Panc1 (cell line): ENCODE results near the gene LDHA. TPM values are rescaled to one million over a fixed set of nuclear protein-coding genes. Genes with fewer than 3 reads are reported as not detected.

Experiments
- ATAC-seq: fragments of 200-7000 bp; cut with Tn5 transposase; 2 replicates; pipeline ENCODE4 v1.9.1; 2020; ENCODE audit warnings: mild to moderate bottlenecking, moderate library complexity
- BruUV-seq: library from RNA; stranded (reverse); fragments of 400-500 nt; replicated peaks from 2 replicates; lab custom pipeline; 2021; lab: Mats Ljungman, UMichigan
- CTCF ChIA-PET: fragments of 300-600 bp; sonication (Branson Sonifier 250); formaldehyde crosslinking; loops from one replicate; lab custom pipeline; 2022; ENCODE audit warnings: antibody characterized with exemption; lab: Charles Lee
- POLR2A ChIA-PET: fragments of 300-600 bp; sonication (Branson Sonifier 250); formaldehyde crosslinking; loops from one replicate; lab custom pipeline; 2022; ENCODE audit warnings: antibody characterized with exemption; lab: Charles Lee
- DNase-seq: peaks from one replicate; pipeline ENCODE4 v3.0.0-alpha.2; 2010; ENCODE audit warnings: low read depth, low spot score
- H3K27ac ChIP-seq: 2 replicates; pipeline ENCODE4 v1.5.1; 2011; ENCODE audit warnings: mild to moderate bottlenecking, low read length, inconsistent platforms
- H3K27me3 ChIP-seq: fragments of 200-500 bp; sonication (Bioruptor generic); 2 replicates; pipeline ENCODE4 v1.6.0; 2014; ENCODE audit warnings: low read length, inconsistent platforms; ENCODE audit not compliant: control insufficient read depth, insufficient read depth
- H3K36me3 ChIP-seq: fragments of 200-500 bp; sonication (Bioruptor generic); 2 replicates; pipeline ENCODE4 v1.5.1; 2014; ENCODE audit warnings: inconsistent platforms, mild to moderate bottlenecking, low read length, moderate library complexity; ENCODE audit not compliant: control insufficient read depth, insufficient read depth
- H3K4me1 ChIP-seq: 2 replicates; pipeline ENCODE4 v1.5.1; 2011; ENCODE audit warnings: inconsistent platforms, mild to moderate bottlenecking, low read length, moderate library complexity; ENCODE audit not compliant: control insufficient read depth, insufficient read depth
- H3K4me3 ChIP-seq, 2 experiments: 2 replicates each; pipeline ENCODE4 v1.5.1; 2011 to 2012; ENCODE audit warnings: low read depth in 2 of 2, low read length in 2 of 2, mild to moderate bottlenecking in 2 of 2, inconsistent platforms in 1 of 2, moderate library complexity in 1 of 2
- H3K9me3 ChIP-seq: fragments of 200-500 bp; sonication (Bioruptor generic); 2 replicates; pipeline ENCODE4 v1.5.1; 2014; ENCODE audit warnings: low read depth, mild to moderate bottlenecking, inconsistent platforms, low read length, moderate library complexity; ENCODE audit not compliant: control insufficient read depth, insufficient read depth
- CTCF ChIP-seq: fragments of 450-650 bp; IDR thresholded peaks from 2 replicates; pipeline ENCODE4 v1.5.1; 2017; ENCODE audit warnings: mild to moderate bottlenecking
- POLR2AphosphoS5 ChIP-seq: IDR thresholded peaks from 2 replicates; pipeline ENCODE4 v1.6.1; 2012; ENCODE audit warnings: mild to moderate bottlenecking, low read depth, low read length, moderate library complexity
- REST ChIP-seq, 2 experiments: IDR thresholded peaks; 2 replicates each; pipeline ENCODE4 v1.6.1; 2011 to 2012; ENCODE audit warnings: low read depth in 2 of 2, control low read depth in 1 of 2, low read length in 1 of 2, mild to moderate bottlenecking in 1 of 2, moderate library complexity in 1 of 2; ENCODE audit not compliant: insufficient read depth in 1 of 2
- SIN3A ChIP-seq: IDR thresholded peaks from 2 replicates; pipeline ENCODE4 v1.6.1; 2012; ENCODE audit warnings: low read depth, mild to moderate bottlenecking, low read length, moderate library complexity, borderline replicate concordance; ENCODE audit not compliant: insufficient read depth
- TCF7L2 ChIP-seq: IDR thresholded peaks from 2 replicates; pipeline ENCODE4 v1.6.1; 2011; ENCODE audit warnings: mild to moderate bottlenecking, low read depth, low read length, inconsistent platforms
- in situ Hi-C: cut with HindIII; loops from 2 replicates; pipeline ENCODE4 v1.10.0; 2016; ENCODE audit warnings: low sequenced_read_pairs, low pct_unique_long_range_greater_than_20kb
- intact Hi-C: fragments of 100-400 bp; cut with micrococcal nuclease; formaldehyde crosslinking; loops from one replicate; pipeline ENCODE4 v1.10.0; 2022; ENCODE audit not compliant: unreplicated experiment
- total RNA-seq: library from RNA; stranded (reverse); gene quantifications from one replicate; pipeline ENCODE4 v1.2.1, GENCODE V29; 2021; ENCODE audit not compliant: unreplicated experiment

LDHA gene
- total RNA-seq, 1 experiment from 2014 or later, result 894 TPM

- POLR2A ChIA-PET, result interaction anchor here (0.6 kb wide), 1 partner anchor 16 kb away, joined by 4 read pairs; no protein-coding TSS in a partner anchor
- BruUV-seq, result no TSS peak
- H3K27me3 ChIP-seq, result no peaks in the 10 kb centered on the region
- CTCF ChIA-PET, result no interaction called here
- H3K4me3 ChIP-seq, result no peak overlapping the region
- DNase-seq (no peak), ATAC-seq (no peak)
- no peaks in the 10 kb centered on the region for H3K9me3 ChIP-seq
- in situ Hi-C loops (no loop called here), intact Hi-C loops (no loop called here)
- H3K4me1 ChIP-seq, result no peaks in the 10 kb centered on the region
- no peak for TF ChIP-seq REST (IDR thresholded peaks at IDR 0.05; ENCODE audit: insufficient read depth in 1 of 2, low read depth in 2 of 2, low read length in 1 of 2)
- no peak for TF ChIP-seq SIN3A
- TF ChIP-seq POLR2AphosphoS5, result no peak
- no peak for TF ChIP-seq TCF7L2
- no peak for TF ChIP-seq CTCF
- peaks cover 39% of the 10 kb centered on the region; the same call in 1 of the 2 replicates for H3K36me3 ChIP-seq
- H3K27ac ChIP-seq, result no peak overlapping the region
Observed at GRCh38 chr11:18364495-18365073, 29.8 kb upstream of the LDHA start.

- H3K4me3 ChIP-seq, result no peak overlapping the region
- POLR2A ChIA-PET, result no interaction called here
- no peak overlapping the region for H3K27ac ChIP-seq
- peaks cover 36% of the 10 kb centered on the region; the same call in 1 of the 2 replicates for H3K36me3 ChIP-seq
- no TSS peak for BruUV-seq
- intact Hi-C loops, result no loop called here
- ATAC-seq (no peak), DNase-seq (no peak)
- no peaks in the 10 kb centered on the region for H3K4me1 ChIP-seq
- no peak for TF ChIP-seq REST (IDR thresholded peaks at IDR 0.05; ENCODE audit: insufficient read depth in 1 of 2, low read depth in 2 of 2, low read length in 1 of 2)
- no peak for TF ChIP-seq CTCF
- TF ChIP-seq TCF7L2, result no peak
- no peak for TF ChIP-seq SIN3A
- TF ChIP-seq POLR2AphosphoS5, result no peak
- H3K27me3 ChIP-seq, result no peaks in the 10 kb centered on the region
- no peaks in the 10 kb centered on the region for H3K9me3 ChIP-seq
- in situ Hi-C loops, result no loop called here
- CTCF ChIA-PET, result no interaction called here
Observed at GRCh38 chr11:18365741-18366140, 28.6 kb upstream of the LDHA start.
